Activated effector memory CD4-positive, alpha-beta T cell treated with anti-CD3 and anti-CD28 coated beads, Interleukin-2, amount 50 U/mL, for 16 hours (primary cell): ENCODE measurements around the gene MBD6.
"Not testable (repeated sequence)": the region's sequence is repeated elsewhere in the genome, so short reads cannot be mapped to it uniquely, and the experiment has no call there.

Source experiments
- DNase-seq: peaks from one replicate; pipeline ENCODE4 v3.0.0-alpha.2; 2020

MBD6 gene

DNA sequence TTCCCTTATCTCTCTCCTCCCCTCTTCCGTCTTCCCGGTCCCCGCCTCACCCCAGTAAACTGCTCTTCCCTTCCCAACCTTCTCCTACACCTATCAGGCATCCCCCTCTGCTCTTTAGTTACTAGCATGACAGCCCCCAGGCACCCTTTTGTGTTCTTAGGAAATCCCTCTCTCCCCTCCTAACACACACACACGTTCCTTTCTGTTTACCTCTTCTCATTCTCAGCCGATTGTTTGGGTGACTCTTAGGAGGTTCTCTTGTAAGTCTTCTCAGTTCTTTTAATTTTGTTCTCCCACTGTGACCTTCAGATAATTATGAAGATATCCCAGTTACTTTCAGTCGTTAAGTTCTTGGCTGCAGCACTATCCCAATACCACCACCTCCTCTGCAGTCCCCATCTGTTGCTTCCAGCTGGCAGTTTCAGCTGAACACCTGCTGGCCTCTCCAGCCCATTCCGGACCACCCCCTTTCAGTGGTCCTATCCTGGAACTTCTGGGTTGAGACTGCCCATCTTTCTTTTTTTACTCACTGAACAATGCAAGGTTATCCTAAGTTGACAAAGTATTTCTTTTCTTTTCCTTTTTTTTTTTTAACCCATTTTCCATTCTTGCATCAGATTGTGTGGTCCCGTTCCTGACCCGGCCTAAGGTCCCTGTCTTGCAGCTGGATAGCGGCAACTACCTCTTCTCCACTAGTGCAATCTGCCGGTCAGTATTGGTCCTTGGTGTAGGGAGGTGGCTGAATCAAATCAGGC is 34.0 kb upstream of the MBD6 start:
- no peak for DNase-seq

DNA sequence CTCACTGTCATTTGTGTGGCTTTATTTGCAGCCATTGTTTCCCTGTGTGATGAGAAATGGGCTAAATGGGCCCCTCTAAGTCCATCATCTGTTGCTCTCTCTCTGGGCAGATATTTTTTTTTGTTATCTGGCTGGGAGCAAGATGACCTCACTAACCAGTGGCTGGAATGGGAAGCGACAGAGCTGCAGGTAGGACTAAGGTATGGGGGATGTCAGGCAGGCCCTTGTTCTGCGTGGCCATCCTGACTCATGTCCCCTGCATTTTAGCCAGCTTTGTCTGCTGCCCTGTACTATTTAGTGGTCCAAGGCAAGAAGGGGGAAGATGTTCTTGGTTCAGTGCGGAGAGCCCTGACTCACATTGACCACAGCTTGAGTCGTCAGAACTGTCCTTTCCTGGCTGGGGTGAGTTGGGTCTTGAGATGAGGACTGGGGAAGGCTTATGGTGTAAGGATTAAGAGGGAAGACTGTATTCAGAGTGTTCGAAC is 33.4 kb upstream of the MBD6 start:
- no peak for DNase-seq

DNA sequence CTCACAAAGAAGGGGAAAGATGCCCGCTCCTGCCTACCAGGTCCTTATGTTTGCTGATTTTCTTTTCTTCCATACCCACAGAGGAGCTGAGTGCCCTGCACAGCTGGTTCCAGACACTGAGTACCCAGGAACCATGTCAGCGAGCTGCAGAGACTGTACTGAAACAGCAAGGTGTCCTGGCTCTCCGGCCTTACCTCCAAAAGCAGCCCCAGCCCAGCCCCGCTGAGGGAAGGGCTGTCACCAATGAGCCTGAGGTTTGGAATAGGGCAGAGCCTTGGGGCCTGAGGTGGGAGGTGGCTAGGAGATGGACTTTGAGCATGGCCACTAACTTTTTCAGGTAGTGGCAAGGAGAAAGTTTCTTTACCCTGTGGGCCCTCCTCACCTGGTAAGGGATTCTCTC is 32.5 kb upstream of the MBD6 start:
- no peak for DNase-seq

DNA sequence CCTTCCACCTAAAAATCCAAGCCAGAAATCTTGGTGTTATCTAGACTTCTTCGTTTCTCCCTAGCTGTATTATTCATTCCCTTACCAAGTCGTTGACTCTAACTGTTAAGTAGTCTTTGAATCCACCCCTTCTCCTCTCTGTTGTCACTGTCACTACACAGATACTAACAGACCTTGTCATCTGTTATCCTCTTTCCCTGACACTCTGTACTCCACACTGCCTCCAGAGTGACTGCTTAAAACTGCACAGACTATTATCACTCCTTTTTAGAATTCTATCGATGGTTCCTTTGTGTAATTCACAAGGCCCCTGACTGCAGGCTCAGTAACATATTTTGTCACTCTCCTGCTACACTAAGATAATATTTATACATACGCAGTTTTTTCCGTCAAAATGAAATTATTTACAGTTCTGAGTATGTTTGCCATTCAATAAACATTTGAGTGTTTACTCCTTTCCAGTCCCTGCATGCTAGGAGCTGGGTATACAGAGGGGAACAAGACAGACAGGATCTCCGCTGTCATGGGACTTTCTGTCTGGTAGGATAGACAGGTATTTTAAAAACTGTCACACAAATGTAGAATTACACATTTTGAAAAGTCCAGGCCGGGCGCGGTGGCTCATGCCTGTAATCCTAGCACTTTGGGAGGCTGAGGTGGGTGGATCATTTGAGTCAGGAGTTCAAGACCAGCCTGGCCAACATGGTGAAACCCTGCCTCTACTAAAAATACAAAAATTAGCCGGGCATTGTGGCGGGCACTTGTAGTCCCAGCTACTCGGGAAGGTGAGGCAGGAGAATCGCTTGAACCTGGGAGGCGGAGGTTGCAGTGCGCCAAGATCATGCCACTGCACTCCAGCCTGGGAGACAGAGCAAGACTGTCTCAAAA is 31.0 kb upstream of the MBD6 start:
- DNase-seq, result no peak

DNA sequence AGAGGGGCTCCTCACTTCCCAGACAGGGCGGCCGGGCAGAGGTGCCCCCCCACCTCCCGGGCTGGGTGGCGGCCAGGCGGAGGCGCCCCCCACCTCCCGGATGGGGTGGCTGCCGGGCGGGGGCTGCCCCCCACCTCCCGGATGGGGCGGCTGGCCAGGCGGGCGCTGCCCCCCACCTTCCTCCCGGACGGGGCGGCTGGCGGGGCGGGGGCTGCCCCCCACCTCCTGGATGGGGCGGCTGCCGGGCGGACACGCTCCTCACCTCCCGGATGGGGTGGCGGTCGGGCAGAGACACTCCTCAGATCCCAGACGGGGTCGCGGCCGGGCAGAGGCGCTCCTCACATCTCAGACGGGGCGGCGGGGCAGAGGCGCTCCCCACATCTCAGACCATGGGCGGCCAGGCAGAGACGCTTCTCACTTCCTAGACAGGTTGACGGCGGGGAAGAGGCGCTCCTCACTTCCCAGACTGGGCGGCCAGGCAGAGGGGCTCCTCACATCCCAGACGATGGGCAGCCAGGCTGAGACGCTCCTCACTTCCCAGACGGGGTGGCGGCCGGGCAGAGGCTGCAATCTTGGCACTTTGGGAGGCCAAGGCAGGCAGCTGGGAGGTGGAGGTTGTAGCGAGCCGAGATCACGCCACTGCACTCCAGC is 27.4 kb upstream of the MBD6 start:
- not testable (repeated sequence) for DNase-seq

DNA sequence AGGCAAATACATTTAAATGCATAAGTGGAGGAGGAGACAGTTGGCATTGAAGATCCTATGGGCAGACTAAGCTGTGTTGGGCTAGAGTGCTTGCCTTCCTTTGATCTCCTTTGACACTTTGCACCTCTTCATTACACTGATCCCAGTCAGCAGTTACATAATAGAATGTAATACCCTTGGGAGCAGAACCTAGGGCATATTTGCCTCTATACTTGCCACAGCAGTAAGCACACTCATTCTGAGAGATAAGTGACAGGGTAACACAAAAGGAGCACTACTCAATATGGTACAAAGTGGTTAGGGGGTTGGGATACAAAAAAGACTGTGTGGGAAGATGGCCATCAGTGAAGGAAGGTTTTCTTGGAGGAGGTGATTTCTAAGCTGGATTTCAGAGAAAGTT is 25.8 kb upstream of the MBD6 start:
- DNase-seq, result no peak

DNA sequence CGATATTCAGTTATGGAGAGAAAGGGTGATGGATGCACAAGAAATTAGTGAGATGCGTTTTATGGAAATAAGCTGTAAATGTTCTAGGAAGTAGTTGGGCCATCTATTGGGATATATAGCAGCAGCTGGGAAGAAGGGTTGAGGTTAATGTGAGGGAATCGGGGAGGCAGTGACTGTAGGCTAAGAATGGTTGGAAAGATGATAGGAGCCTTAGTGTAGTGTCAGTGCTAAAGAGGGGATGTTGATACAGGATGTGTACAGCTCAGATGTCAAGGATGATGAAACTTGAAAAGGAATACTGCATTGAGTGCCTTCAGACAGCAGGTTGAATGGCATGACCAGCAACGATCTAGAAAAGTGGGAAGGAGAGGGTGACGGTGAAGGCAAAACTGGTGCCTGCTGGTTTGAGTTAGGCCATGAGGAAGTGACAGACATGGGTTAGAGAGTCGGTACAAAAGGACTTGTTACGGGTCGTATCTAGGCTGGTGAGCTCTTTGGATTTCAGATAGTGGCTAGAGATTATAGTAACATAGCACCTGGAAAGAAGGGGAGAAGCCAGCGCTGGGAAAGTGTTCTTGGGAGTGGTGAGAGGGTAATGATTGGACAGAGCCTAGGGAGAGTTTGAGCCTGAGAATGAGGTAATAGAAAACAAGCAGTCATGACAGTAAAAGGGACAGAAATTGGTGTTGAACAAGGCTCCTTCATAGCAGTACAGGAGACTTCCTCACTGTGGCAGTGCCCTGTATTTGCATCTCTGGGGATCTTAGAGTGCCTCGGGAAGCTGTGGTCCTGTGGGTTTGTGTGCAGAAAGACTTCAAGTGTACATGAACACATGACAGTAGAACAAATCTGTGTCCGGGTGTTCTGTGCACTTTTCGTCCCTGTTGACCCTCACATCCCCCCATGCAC is 25.1 kb upstream of the MBD6 start:
- DNase-seq, result no peak

DNA sequence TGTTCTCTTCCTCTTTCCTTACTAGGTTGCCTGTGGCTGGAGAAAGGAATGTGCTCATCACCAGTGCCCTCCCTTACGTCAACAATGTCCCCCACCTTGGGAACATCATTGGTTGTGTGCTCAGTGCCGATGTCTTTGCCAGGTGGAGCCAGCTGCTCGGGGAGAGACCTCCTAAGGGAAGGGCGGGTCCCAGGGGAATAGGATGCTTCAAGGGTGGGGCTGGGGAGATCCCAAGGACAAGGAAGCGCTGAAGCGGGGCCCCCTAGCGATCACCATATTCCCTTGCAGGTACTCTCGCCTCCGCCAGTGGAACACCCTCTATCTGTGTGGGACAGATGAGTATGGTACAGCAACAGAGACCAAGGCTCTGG is 24.5 kb upstream of the MBD6 start:
- DNase-seq, result no peak

DNA sequence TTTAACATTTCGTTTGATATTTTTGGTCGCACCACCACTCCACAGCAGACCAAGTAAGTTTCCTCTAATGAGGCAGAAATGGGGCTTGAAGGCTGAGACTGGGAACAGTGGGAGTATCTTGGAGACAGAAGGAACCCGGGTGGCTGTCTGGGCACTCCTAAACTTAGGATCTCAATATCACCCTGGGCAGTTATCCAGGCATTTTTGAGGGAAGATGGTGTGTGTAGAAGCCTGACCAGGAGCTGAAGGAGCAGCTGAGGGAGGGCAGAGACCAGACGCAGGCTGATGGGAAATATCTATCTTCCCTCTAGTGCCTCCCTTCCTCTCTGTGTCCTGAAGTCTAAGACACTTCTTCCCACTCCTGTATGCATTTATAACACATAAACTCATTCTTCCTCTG is 24.1 kb upstream of the MBD6 start:
- no peak for DNase-seq

DNA sequence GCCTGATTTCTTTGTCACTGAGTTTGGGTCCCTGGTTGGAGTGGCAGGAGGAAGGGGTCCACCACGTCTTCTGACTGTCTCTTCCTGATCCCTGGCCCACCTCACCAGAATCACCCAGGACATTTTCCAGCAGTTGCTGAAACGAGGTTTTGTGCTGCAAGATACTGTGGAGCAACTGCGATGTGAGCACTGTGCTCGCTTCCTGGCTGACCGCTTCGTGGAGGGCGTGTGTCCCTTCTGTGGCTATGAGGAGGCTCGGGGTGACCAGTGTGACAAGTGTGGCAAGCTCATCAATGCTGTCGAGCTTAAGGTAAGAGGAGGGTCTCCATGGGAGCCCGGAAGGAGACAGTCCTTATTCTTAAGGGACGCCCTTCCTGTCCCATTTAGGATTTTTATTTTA is 22.4 kb upstream of the MBD6 start:
- no peak for DNase-seq

DNA sequence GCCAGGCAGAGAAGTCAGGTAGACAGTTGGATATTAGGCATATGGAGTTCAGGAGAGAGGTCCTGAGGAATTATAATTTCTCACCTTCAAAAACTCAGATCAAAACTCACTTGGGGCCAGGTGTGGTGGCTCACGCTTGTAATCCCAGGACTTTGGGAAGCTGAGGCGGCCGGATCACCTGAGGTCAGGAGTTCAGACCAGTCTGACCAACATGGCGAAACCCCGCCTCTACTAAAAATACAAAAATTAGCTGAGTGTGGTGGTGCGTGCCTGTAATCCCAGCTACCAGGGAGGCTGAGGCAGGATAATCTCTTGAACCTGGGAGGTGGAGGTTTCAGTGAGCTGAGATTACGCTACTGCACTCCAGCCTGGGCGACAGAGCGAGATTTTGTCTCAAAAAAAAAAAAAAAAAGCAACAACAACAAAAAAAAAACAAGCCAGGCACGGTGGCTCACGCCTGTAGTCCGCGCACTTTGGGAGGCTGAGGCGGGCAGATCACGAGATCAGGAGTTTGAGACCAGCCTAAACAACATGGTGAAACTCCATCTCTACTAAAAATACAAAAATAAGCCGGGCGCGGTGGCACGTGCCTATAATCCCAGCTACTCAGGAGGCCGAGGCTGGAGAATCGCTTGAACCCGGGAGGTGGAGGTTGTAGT is 20.2 kb upstream of the MBD6 start:
- not testable (repeated sequence) for DNase-seq

DNA sequence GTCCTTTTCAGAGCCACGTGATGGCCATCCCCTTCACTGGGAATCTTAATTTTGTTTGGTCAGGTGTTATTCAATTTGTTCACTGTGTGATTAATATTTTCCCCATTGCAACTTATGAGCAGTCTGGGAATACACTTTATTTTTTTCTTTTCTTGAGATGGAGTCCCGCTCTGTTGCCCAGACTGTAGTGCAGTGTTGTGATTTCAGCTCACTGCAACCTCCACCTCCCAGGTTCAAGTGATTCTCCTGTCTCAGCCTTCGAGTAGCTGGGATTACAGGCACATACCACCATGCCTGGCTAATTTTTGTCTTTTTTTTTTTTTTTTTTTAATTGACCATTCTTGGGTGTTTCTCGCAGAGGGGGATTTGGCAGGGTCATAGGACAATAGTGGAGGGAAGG is 16.1 kb upstream of the MBD6 start:
- DNase-seq, result not testable (repeated sequence)

DNA sequence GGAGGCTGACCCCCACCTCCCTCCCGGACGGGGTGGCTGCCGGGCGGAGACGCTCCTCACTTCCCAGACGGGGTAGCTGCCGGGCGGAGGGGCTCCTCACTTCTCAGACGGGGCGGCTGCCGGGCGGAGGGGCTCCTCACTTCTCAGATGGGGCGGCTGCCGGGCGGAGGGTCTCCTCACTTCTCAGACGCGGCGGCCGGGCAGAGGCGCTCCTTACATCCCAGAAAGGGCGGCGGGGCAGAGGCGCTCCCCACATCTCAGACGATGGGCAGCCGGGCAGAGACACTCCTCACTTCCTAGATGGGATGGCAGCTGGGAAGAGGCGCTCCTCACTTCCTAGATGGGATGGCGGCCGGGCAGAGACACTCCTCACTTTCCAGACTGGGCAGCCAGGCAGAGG is 14.8 kb upstream of the MBD6 start:
- not testable (repeated sequence) for DNase-seq

DNA sequence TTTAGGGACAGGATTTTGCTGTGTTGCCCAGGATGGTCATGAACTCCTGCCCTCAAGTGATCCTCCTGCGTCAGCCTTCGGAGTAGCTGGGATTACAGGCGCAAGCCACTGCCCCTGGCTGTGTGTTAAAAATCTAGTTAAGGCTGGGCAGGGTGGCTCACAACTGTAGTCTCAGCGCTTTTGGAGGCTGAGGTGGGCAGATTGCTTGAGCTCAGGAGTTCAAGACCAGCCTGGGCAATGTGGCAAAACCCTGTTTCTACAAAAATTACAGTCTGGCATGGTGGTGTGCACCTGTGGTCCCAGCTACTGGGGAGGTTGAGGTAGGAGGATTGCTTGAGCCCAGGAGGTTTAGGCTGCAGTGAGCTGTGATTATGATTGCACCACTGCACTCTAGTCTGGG is 11.5 kb upstream of the MBD6 start:
- DNase-seq, result no peak

DNA sequence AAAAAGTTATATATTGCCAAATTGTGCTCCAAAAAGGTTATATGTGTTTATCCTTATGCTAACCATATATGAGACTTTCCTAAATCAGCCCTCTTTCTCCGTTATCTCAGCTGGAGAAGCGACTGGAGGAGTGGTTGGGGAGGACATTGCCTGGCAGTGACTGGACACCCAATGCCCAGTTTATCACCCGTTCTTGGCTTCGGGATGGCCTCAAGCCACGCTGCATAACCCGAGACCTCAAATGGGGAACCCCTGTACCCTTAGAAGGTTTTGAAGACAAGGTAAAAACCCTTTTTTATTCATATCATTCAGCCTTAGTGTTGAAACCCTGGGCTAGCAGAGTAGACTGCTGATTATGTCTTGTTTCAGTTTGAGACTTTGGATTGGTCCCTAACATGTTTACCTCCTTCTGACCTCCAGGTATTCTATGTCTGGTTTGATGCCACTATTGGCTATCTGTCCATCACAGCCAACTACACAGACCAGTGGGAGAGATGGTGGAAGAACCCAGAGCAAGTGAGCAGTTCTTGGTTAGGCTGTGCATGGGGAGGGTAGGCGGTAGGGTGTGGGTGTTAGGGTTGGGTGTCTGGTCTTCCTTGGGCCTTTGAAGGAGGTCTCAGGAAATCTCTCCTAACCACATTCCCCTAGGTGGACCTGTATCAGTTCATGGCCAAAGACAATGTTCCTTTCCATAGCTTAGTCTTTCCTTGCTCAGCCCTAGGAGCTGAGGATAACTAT is 10.9 kb upstream of the MBD6 start:
- DNase-seq, result no peak

DNA sequence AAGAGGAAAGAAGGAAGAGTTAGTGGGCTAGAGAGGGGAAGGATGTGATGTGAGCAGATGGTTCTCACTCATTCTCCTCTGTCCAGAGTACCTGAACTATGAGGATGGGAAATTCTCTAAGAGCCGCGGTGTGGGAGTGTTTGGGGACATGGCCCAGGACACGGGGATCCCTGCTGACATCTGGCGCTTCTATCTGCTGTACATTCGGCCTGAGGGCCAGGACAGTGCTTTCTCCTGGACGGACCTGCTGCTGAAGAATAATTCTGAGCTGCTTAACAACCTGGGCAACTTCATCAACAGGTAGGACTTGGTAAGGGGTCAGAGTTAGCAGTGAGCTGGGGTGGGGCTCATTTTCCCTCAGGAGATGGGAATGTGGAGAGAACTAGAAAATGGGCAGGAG is 10.0 kb upstream of the MBD6 start:
- DNase-seq, result no peak

DNA sequence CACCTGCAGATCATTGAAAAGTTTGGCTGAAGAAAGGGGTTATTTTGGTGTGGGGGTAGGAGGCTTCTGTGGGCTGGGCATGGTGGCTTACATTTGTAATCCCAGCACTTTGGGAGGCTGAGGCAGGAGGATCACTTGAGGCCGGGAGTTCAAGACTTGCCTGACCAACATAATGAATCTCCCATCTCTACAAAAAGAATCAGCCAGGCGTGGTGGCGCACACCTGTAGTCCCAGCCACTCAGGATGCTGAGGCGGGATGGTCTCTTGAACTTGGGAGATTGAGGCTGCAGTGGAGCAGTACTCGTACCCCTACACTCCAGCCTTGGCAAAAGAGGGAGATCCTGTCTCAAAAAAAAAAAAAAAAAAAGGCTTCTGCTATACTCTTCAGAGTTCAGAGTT is 9.4 kb upstream of the MBD6 start:
- DNase-seq, result no peak

DNA sequence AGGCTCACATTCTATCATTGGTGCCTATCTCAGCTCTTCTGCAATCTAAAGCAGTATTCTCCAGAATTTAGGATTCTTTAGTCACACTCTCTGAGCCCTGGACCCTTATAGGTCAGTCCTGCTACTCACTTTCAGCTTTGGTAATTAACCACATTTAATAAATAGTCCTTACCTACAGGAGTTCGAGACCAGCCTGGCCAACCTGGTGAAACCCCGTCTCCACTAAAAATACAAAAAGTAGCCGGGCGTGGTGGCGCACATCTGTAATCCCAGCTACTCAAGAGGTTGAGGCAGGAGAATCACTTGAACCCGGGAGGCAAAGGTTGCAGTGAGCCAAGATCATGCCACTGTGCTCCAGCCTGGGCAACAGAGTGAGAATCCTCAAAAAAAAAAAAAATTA is 8.9 kb upstream of the MBD6 start:
- not testable (repeated sequence) for DNase-seq

DNA sequence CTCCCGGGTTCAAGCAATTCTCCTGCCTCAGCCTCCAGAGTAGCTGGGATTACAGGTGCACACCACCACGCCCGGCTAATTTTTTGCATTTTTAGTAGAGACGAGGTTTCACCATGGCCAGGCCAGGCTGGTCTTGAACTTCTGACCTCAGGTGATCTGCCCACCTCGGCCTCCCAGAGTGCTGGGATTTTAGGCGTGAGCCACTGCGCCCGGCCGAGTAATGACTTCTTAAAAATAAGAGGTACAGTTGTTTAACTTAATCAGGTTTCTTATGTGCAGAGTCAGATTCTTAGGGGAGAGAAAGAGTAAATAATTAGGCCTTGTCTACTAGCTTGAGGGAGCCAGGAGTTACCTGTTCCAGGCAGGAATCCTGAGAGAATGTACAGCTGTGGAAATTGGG is 8.4 kb upstream of the MBD6 start:
- DNase-seq, result not testable (repeated sequence)

DNA sequence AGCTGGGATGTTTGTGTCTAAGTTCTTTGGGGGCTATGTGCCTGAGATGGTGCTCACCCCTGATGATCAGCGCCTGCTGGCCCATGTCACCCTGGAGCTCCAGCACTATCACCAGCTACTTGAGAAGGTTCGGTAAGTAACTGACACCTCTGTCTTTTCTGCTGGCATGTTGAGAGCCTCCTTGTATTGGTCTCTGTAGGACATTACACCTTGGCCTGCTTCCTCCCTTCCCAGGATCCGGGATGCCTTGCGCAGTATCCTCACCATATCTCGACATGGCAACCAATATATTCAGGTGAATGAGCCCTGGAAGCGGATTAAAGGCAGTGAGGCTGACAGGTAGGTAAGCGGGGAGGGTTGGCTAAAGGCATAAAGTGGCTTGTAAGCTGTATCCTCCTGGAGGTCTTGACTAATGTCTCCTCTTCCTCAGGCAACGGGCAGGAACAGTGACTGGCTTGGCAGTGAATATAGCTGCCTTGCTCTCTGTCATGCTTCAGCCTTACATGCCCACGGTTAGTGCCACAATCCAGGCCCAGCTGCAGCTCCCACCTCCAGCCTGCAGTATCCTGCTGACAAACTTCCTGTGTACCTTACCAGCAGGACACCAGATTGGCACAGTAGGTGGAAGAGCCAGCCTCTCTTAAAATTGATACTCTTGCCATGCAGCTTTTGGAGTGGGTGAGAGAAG is 7.8 kb upstream of the MBD6 start:
- no peak for DNase-seq
